Right ventricle myocardium superior (tissue), 1 donor: Measurements from ENCODE around the gene ANKRD40. TPM values are rescaled to one million over a fixed set of nuclear protein-coding genes. Genes with fewer than 3 reads are reported as not detected.
"Not testable (repeated sequence)": the region's sequence is repeated elsewhere in the genome, so short reads cannot be mapped to it uniquely, and the experiment has no call there.

Experiments
- ATAC-seq: fragments of 200-7000 bp; cut with Tn5 transposase; one replicate; pipeline ENCODE4 v1.9.1; 2020; ENCODE audit warnings: mild to moderate bottlenecking; ENCODE audit not compliant: poor library complexity
- DNase-seq: peaks from one replicate; pipeline ENCODE4 v3.0.0-alpha.2; 2020
- intact Hi-C: fragments of 100-400 bp; cut with DNase I; formaldehyde crosslinking; loops from one replicate; pipeline ENCODE4 v1.11.2; 2022
- long read RNA-seq: library from polyadenylated mRNA; unstranded; transcript quantifications from one replicate; pipeline ENCODE4 v2.0.0, GENCODE V29; 2021
- total RNA-seq: library from RNA; stranded (reverse); fragmentation: NEBNext Ultra II Directional; extraction: Animal tissue kit (Norgen Biotek cat#: 25700); gene quantifications from one replicate; pipeline ENCODE4 v1.2.1, GENCODE V29; 2021
- donor health status: DM: no; HTN: yes; CAD: no; lungs with severe emphysema.

ANKRD40 gene
- 58.4 TPM for total RNA-seq
- long read RNA-seq, full-length matches to known transcripts: 97 of 115 reads
- long read RNA-seq, partial matches to known transcripts: 13 of 115 reads
- long read RNA-seq, other reads (novel, unspliced or antisense): 5 of 115 reads

- intact Hi-C loops: no loop called here
- ATAC-seq (peak; percentile 86), DNase-seq (peak; percentile 92)
Observed at GRCh38 chr17:50707289-50708049, at the start of gene ANKRD40. Gene ANKRD40 (minus strand): TSS chr17:50707914. CDS start chr17:50707654, 260 bp downstream.

GRCh38 chr17:50754521-50754920 is 46.8 kb upstream of the ANKRD40 start:
- no peak for DNase-seq
- no peak for ATAC-seq
- intact Hi-C loops: no loop called here

- intact Hi-C loops: no loop called here
- ATAC-seq: no peak
- no peak for DNase-seq
Observed at GRCh38 chr17:50749245-50749644, 41.5 kb upstream of the ANKRD40 start.

- ATAC-seq (no peak), DNase-seq (no peak)
- intact Hi-C loops: no loop called here
Observed at GRCh38 chr17:50745631-50746030, 37.9 kb upstream of the ANKRD40 start.

GRCh38 chr17:50739098-50739497 is 31.4 kb upstream of the ANKRD40 start:
- no peak for DNase-seq
- ATAC-seq: no peak
- intact Hi-C loops: no loop called here

GRCh38 chr17:50737118-50737698 is 29.5 kb upstream of the ANKRD40 start:
- intact Hi-C loops: no loop called here
- ATAC-seq (no peak), DNase-seq (no peak)

- intact Hi-C loops: no loop called here
- DNase-seq (no peak), ATAC-seq (no peak)
Observed at GRCh38 chr17:50735287-50735686, 27.6 kb upstream of the ANKRD40 start.

- ATAC-seq: no peak
- DNase-seq: no peak
- intact Hi-C loops: no loop called here
Observed at GRCh38 chr17:50731575-50732460, 24.1 kb upstream of the ANKRD40 start.

- intact Hi-C loops: no loop called here
- no peak for DNase-seq
- ATAC-seq: peak; percentile 16
Observed at GRCh38 chr17:50728881-50729765, 21.4 kb upstream of the ANKRD40 start.

GRCh38 chr17:50728112-50728429 is 20.4 kb upstream of the ANKRD40 start:
- intact Hi-C loops: no loop called here
- no peak for ATAC-seq

GRCh38 chr17:50725769-50726655 is 18.3 kb upstream of the ANKRD40 start:
- intact Hi-C loops: no loop called here

More at GRCh38 chr17:50728112-50728429, 20.4 kb upstream of the ANKRD40 start:
- DNase-seq: no peak

GRCh38 chr17:50724622-50725021 is 16.9 kb upstream of the ANKRD40 start:
- ATAC-seq, DNase-seq, intact Hi-C loops: not testable (repeated sequence)

More at GRCh38 chr17:50725769-50726655, 18.3 kb upstream of the ANKRD40 start:
- DNase-seq (no peak), ATAC-seq (no peak)

- ATAC-seq: no peak
- intact Hi-C loops: no loop called here
- DNase-seq: no peak
Observed at GRCh38 chr17:50722746-50723145, 15.0 kb upstream of the ANKRD40 start.

GRCh38 chr17:50721194-50722010 is 13.7 kb upstream of the ANKRD40 start:
- no peak for ATAC-seq
- intact Hi-C loops: no loop called here
- no peak for DNase-seq

- intact Hi-C loops: no loop called here
- ATAC-seq (no peak), DNase-seq (no peak)
Observed at GRCh38 chr17:50719924-50720794, 12.4 kb upstream of the ANKRD40 start.
